ENCODE measurements around the gene PDE6B. TPM values are rescaled to one million over a fixed set of nuclear protein-coding genes. Genes with fewer than 3 reads are reported as not detected.
"Not testable (repeated sequence)": the region's sequence is repeated elsewhere in the genome, so short reads cannot be mapped to it uniquely, and the experiment has no call there.

Gene PDE6B
- polyA plus RNA-seq, 2 donors: 0.41 to 0.89 TPM

- no peaks in the 10 kb centered on the region for H3K27me3 ChIP-seq (ENCODE audit: control insufficient read depth in 1 of 2, insufficient read depth in 2 of 2, low read length in 2 of 2)
Observed at GRCh38 chr4:583820-584219, 41.6 kb upstream of the PDE6B start.

DNA sequence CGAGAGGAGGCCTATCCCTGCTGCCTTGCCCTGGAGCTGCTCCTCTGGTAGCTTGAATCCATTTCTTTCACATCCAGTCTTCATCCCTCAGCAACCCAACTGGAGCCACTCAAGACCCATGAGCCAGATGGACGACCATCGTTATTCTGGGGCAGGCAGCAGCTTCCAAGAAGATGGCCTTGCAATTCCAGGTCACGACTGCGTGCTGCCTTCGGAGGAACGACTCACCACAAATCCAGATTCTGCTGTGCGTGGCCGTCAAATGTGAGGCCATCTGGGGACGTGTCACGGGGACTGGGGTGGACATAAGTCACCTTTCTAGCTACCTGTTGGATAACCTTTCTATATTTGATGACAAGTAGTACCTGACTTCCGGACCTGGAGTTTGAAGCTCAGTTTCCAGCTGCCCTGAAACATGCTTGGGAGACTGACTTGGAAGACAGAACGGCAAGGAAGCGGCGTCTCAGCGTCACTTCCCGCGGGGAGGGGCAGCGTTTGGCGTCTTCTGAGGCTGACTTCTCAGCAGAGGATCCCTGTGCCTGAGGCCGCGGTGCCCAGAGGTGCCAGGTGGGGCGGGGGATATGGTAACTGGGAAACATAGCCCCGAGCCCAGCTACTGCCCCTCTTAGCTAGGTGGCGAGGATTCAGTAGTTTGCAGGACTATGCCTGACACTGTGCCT lies 37.6 kb upstream of the PDE6B start:
- Histone ChIP-seq H3K4me3 (ENCODE audit: low read depth in 1 of 2, low read length in 2 of 2) (no peak overlapping the region), H3K36me3 (ENCODE audit: control insufficient read depth in 2 of 2, insufficient read depth in 2 of 2, low read length in 1 of 2) (no peaks in the 10 kb centered on the region), H3K27ac (ENCODE audit: low read depth in 2 of 2, low read length in 1 of 2) (no peak overlapping the region), H3K27me3 (ENCODE audit: control insufficient read depth in 1 of 2, insufficient read depth in 2 of 2, low read length in 2 of 2) (no peaks in the 10 kb centered on the region), H3K9me3 (ENCODE audit: control insufficient read depth in 2 of 2, insufficient read depth in 1 of 2, low read depth in 1 of 2, low read length in 1 of 2) (peaks cover 0 to 11% of the 10 kb centered on the region in 2 donors), H3K4me1 (ENCODE audit: control insufficient read depth in 2 of 2, insufficient read depth in 2 of 2, low read length in 1 of 2) (no peaks in the 10 kb centered on the region)
- 79 to 88% methylated on average over 25 of the region's 25 CpGs for WGBS, 2 donors

More at GRCh38 chr4:583820-584219, 41.6 kb upstream of the PDE6B start:
- no peaks in the 10 kb centered on the region for H3K36me3 ChIP-seq (ENCODE audit: control insufficient read depth in 2 of 2, insufficient read depth in 2 of 2, low read length in 1 of 2)
- peaks cover 0 to 8% of the 10 kb centered on the region in 2 donors for H3K9me3 ChIP-seq (ENCODE audit: control insufficient read depth in 2 of 2, insufficient read depth in 1 of 2, low read depth in 1 of 2, low read length in 1 of 2)
- no peaks in the 10 kb centered on the region for H3K4me1 ChIP-seq (ENCODE audit: control insufficient read depth in 2 of 2, insufficient read depth in 2 of 2, low read length in 1 of 2)
- H3K4me3 ChIP-seq (ENCODE audit: low read depth in 1 of 2, low read length in 2 of 2): no peak overlapping the region
- H3K27ac ChIP-seq (ENCODE audit: low read depth in 2 of 2, low read length in 1 of 2): no peak overlapping the region
- WGBS, 2 donors: 88 to 93% methylated on average over 2 of the region's 2 CpGs

DNA sequence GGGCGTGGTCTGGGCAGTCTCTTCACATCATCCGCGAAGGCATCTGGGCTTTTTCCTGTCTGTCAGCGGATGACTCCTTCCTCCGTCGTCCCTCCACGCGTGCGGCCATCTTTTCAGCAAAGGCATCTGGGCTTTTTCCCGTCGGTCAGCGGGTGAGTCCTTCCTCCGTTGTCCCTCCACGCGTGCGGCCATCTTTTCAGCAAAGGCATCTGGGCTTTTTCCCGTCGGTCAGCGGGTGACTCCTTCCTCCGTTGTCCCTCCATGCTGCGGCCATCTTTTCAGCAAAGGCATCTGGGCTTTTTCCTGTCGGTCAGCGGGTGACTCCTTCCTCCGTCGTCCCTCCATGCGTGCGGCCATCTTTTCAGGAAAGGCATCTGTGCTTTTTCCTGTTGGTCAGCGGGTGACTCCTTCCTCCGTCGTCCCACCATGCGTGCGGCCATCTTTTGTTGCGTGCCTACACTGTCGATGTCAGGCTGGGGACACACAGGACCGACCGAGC lies 37.0 kb upstream of the PDE6B start:
- no peaks in the 10 kb centered on the region for H3K4me1 ChIP-seq (ENCODE audit: control insufficient read depth in 2 of 2, insufficient read depth in 2 of 2, low read length in 1 of 2)
- H3K27me3 ChIP-seq (ENCODE audit: control insufficient read depth in 1 of 2, insufficient read depth in 2 of 2, low read length in 2 of 2): no peaks in the 10 kb centered on the region
- H3K36me3 ChIP-seq (ENCODE audit: control insufficient read depth in 2 of 2, insufficient read depth in 2 of 2, low read length in 1 of 2): no peaks in the 10 kb centered on the region
- H3K4me3 ChIP-seq (ENCODE audit: low read depth in 1 of 2, low read length in 2 of 2): peak overlapping the region in 1 of 2 donors; percentile 3
- 78 to 90% methylated on average over 36 of the region's 36 CpGs for WGBS, 2 donors
- no peak overlapping the region for H3K27ac ChIP-seq (ENCODE audit: low read depth in 2 of 2, low read length in 1 of 2)
- H3K9me3 ChIP-seq (ENCODE audit: control insufficient read depth in 2 of 2, insufficient read depth in 1 of 2, low read depth in 1 of 2, low read length in 1 of 2): peaks cover 0 to 11% of the 10 kb centered on the region in 2 donors

GRCh38 chr4:589219-589963 lies 36.0 kb upstream of the PDE6B start:
- Histone ChIP-seq H3K9me3 (ENCODE audit: control insufficient read depth in 2 of 2, insufficient read depth in 1 of 2, low read depth in 1 of 2, low read length in 1 of 2) (peaks cover 0 to 12% of the 10 kb centered on the region in 2 donors), H3K27me3 (ENCODE audit: control insufficient read depth in 1 of 2, insufficient read depth in 2 of 2, low read length in 2 of 2) (no peaks in the 10 kb centered on the region), H3K36me3 (ENCODE audit: control insufficient read depth in 2 of 2, insufficient read depth in 2 of 2, low read length in 1 of 2) (no peaks in the 10 kb centered on the region), H3K4me1 (ENCODE audit: control insufficient read depth in 2 of 2, insufficient read depth in 2 of 2, low read length in 1 of 2) (no peaks in the 10 kb centered on the region), H3K4me3 (ENCODE audit: low read depth in 1 of 2, low read length in 2 of 2) (no peak overlapping the region), H3K27ac (ENCODE audit: low read depth in 2 of 2, low read length in 1 of 2) (no peak overlapping the region)
- 81 to 85% methylated on average over 16 of the region's 16 CpGs for WGBS, 2 donors

DNA sequence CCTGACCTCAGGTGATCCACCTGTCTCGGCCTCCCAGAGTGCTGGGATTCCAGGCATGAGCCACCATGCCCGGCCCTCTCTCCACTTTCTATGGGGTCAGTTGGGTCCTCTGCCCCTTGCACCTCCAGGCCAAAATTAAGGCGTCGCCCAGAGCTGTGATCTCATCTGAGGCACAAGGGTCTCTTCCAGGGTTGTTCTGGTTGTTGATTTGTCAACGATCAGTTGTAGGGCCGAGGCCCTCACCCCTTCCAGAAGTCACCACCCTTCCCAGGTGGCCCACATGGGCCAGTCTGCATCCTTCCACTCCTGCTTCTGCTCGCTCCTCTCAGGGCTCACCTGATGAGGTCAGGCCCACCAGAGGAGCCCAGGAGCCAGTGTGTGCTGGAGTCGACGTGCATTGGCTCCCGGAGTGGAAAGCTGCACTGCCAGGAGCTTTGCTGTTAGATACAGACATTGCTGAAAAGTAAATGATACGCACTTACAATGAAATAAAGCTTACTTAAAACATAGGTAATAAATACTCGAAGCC lies 35.0 kb upstream of the PDE6B start:
- H3K36me3 ChIP-seq (ENCODE audit: control insufficient read depth in 2 of 2, insufficient read depth in 2 of 2, low read length in 1 of 2): no peaks in the 10 kb centered on the region
- no peak overlapping the region for H3K4me3 ChIP-seq (ENCODE audit: low read depth in 1 of 2, low read length in 2 of 2)
- WGBS, 2 donors: 89 to 92% methylated on average over 12 of the region's 12 CpGs
- no peak overlapping the region for H3K27ac ChIP-seq (ENCODE audit: low read depth in 2 of 2, low read length in 1 of 2)
- no peaks in the 10 kb centered on the region for H3K4me1 ChIP-seq (ENCODE audit: control insufficient read depth in 2 of 2, insufficient read depth in 2 of 2, low read length in 1 of 2)
- peaks cover 0 to 12% of the 10 kb centered on the region in 2 donors for H3K9me3 ChIP-seq (ENCODE audit: control insufficient read depth in 2 of 2, insufficient read depth in 1 of 2, low read depth in 1 of 2, low read length in 1 of 2)
- H3K27me3 ChIP-seq (ENCODE audit: control insufficient read depth in 1 of 2, insufficient read depth in 2 of 2, low read length in 2 of 2): no peaks in the 10 kb centered on the region

- H3K36me3 ChIP-seq (ENCODE audit: control insufficient read depth in 2 of 2, insufficient read depth in 2 of 2, low read length in 1 of 2); H3K4me3 ChIP-seq (ENCODE audit: low read depth in 1 of 2, low read length in 2 of 2); H3K27me3 ChIP-seq (ENCODE audit: control insufficient read depth in 1 of 2, insufficient read depth in 2 of 2, low read length in 2 of 2); H3K4me1 ChIP-seq (ENCODE audit: control insufficient read depth in 2 of 2, insufficient read depth in 2 of 2, low read length in 1 of 2); H3K27ac ChIP-seq (ENCODE audit: low read depth in 2 of 2, low read length in 1 of 2): not testable (repeated sequence)
- 82 to 83% methylated on average over 11 to 12 of the region's 13 CpGs for WGBS, 2 donors
- peaks cover 0 to 12% of the 10 kb centered on the region in 2 donors for H3K9me3 ChIP-seq (ENCODE audit: control insufficient read depth in 2 of 2, insufficient read depth in 1 of 2, low read depth in 1 of 2, low read length in 1 of 2)
Observed at GRCh38 chr4:592178-592577, 33.2 kb upstream of the PDE6B start.

DNA sequence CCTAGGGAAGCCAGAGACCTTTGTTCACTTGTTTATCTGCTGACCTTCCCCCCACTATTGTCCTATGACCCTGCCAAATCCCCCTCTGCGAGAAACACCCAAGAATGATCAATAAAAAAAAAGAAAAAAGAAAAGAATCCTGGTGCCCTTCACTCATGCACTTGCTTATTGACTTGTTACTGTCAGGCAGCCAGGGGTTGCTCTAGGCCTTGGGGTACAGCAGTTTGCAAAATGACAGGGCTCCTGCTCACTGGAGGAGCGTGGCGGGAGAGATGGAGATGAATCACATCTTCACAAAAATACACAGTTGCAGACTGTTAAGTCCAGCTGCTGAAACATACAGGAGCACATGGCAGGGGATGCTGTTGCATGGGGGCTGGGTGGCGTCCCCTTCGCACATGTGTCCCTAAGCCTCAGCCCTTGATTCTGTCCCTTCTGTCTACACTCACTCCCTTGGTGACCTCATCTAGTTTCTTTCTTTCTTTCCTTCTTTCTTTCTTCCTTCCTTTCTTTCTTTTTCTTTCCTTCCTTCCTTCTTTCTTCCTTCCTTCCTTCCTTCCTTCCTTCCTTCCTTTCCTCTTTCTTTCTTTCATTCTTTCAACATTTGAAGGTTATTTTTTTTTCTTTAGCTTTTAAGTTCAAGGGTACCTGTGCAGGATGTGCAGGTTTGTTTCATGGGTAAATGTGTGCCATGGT lies 32.4 kb upstream of the PDE6B start:
- H3K4me3 ChIP-seq (ENCODE audit: low read depth in 1 of 2, low read length in 2 of 2): no peak overlapping the region
- peaks cover 0 to 11% of the 10 kb centered on the region in 2 donors for H3K9me3 ChIP-seq (ENCODE audit: control insufficient read depth in 2 of 2, insufficient read depth in 1 of 2, low read depth in 1 of 2, low read length in 1 of 2)
- no peaks in the 10 kb centered on the region for H3K4me1 ChIP-seq (ENCODE audit: control insufficient read depth in 2 of 2, insufficient read depth in 2 of 2, low read length in 1 of 2)
- WGBS, 2 donors: 74 to 76% methylated on average over 4 to 5 of the region's 5 CpGs
- H3K36me3 ChIP-seq (ENCODE audit: control insufficient read depth in 2 of 2, insufficient read depth in 2 of 2, low read length in 1 of 2): no peaks in the 10 kb centered on the region
- no peak overlapping the region for H3K27ac ChIP-seq (ENCODE audit: low read depth in 2 of 2, low read length in 1 of 2)
- no peaks in the 10 kb centered on the region for H3K27me3 ChIP-seq (ENCODE audit: control insufficient read depth in 1 of 2, insufficient read depth in 2 of 2, low read length in 2 of 2)

DNA sequence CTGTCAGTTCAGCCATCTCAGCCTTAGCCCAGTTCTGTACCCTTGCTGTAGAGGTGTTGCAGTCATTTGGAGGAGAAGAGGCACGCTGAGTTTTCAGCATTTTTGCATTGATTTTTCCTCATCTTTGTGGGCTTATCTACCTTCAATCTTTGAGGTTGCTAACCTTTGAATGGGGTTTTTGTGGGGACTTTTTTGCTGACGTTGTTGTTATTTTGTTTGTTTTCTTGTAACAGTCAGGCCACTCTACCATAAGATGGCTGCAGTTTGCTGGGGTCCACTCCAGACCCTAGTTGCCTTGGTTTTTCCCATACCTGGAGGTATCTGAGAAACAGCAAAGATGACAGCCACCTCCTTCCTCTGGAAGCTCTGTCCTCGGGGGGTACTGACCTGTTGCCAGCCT lies 26.4 kb upstream of the PDE6B start:
- H3K27me3 ChIP-seq (ENCODE audit: control insufficient read depth in 1 of 2, insufficient read depth in 2 of 2, low read length in 2 of 2): no peaks in the 10 kb centered on the region
- no peaks in the 10 kb centered on the region for H3K36me3 ChIP-seq (ENCODE audit: control insufficient read depth in 2 of 2, insufficient read depth in 2 of 2, low read length in 1 of 2)
- H3K4me3 ChIP-seq (ENCODE audit: low read depth in 1 of 2, low read length in 2 of 2): no peak overlapping the region
- H3K4me1 ChIP-seq (ENCODE audit: control insufficient read depth in 2 of 2, insufficient read depth in 2 of 2, low read length in 1 of 2): peaks cover 0 to 4% of the 10 kb centered on the region in 2 donors
- WGBS, 2 donors: 67 to 84% methylated on average over 3 of the region's 3 CpGs
- no peak overlapping the region for H3K27ac ChIP-seq (ENCODE audit: low read depth in 2 of 2, low read length in 1 of 2)
- H3K9me3 ChIP-seq (ENCODE audit: control insufficient read depth in 2 of 2, insufficient read depth in 1 of 2, low read depth in 1 of 2, low read length in 1 of 2): no peaks in the 10 kb centered on the region

GRCh38 chr4:600166-600565 lies 25.2 kb upstream of the PDE6B start:
- H3K9me3 ChIP-seq (ENCODE audit: control insufficient read depth in 2 of 2, insufficient read depth in 1 of 2, low read depth in 1 of 2, low read length in 1 of 2): no peaks in the 10 kb centered on the region
- H3K4me1 ChIP-seq (ENCODE audit: control insufficient read depth in 2 of 2, insufficient read depth in 2 of 2, low read length in 1 of 2): peaks cover 0 to 4% of the 10 kb centered on the region in 2 donors
- H3K36me3 ChIP-seq (ENCODE audit: control insufficient read depth in 2 of 2, insufficient read depth in 2 of 2, low read length in 1 of 2): no peaks in the 10 kb centered on the region
- WGBS, 2 donors: 77% methylated on average over 6 of the region's 6 CpGs
- H3K27me3 ChIP-seq (ENCODE audit: control insufficient read depth in 1 of 2, insufficient read depth in 2 of 2, low read length in 2 of 2): no peaks in the 10 kb centered on the region
- H3K27ac ChIP-seq (ENCODE audit: low read depth in 2 of 2, low read length in 1 of 2): no peak overlapping the region
- H3K4me3 ChIP-seq (ENCODE audit: low read depth in 1 of 2, low read length in 2 of 2): no peak overlapping the region
